Measurements from ENCODE around the gene LZTS2. TPM values are rescaled to one million over a fixed set of nuclear protein-coding genes. Genes with fewer than 3 reads are reported as not detected.

The LZTS2 gene
- total and polyA plus RNA-seq, 2 of the 8 experiments (the other 6 are each of a cell fraction or from before 2014, with no cell fraction given): 75.7 to 99.5 TPM

DNA sequence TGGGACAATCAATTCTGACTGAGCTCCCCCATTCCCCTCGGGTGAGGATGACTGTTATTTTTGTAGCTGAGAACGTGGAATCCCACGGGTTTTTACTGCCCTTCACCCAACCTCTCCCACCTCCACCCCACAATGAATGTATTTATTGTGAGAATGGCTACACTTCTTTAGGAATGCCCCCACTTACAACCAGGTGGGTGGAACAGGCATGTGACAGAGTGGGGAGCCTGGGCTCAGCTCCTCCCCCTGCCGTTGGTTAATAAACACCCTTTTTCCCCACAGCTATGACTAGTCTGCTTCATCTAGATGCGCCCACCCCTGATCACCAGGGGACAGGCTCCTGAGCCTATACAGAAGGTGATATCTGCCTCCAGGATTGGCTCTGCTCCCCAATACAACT is 14.3 kb upstream of the LZTS2 start (continued):
- TF ChIP-seq HDAC2 (IDR thresholded peaks at IDR 0.05; ENCODE audit: borderline replicate concordance in 1 of 2, low read depth in 2 of 2, low read length in 2 of 2) (no peak), CHD1 (IDR thresholded peaks at IDR 0.05; ENCODE audit: low read depth, low read length) (no peak), SIRT6 (IDR thresholded peaks at IDR 0.05; ENCODE audit: low read length) (no peak)
